ENCODE results near the gene RAB9A.

RAB9A gene

GRCh38 chrX:13750204-13750603 lies 61.3 kb downstream of the RAB9A start:
- no peak for DNase-seq (ENCODE audit: low read depth)

DNA sequence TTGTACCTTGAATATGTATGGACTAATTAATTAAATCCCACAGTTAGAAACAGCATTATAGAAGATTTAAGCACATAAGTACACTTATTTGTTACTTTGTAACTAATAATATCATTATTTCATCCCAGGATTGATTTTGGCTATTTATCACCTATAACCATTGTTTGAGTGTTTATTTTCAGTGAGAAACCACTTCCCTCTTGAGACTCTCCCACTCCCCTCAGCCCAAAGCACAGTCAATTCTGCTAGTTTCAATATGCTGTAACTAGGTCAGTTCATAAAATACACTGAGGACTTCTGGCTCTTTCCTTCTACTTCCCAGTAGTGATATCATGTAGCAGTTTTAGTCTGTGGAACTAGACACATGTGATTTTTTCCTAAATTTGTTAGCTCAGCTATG lies 61.9 kb downstream of the RAB9A start:
- DNase-seq (ENCODE audit: low read depth), result no peak

- DNase-seq (ENCODE audit: low read depth), result no peak
Observed at GRCh38 chrX:13752141-13752540, 63.2 kb downstream of the RAB9A start.

DNA sequence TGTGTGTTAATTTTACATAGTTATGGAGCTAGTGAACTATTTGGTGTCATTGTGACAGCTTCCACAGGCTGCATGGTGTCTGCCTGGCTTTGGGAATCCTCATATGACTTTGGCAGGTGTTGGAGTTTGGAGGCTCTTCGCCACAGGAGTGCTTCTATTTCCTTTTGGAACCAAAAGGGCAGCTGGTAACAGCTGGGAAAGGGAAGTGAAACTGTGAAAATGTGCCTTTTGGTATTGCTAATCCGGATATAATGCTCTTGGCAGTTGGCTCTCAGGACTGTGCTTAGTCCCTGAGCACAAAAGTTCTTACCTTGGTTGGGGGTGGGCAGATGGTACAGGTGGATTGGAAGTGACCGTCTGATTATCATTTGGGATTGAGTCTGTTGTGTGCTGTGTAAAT lies 63.7 kb downstream of the RAB9A start:
- no peak for DNase-seq (ENCODE audit: low read depth)

DNA sequence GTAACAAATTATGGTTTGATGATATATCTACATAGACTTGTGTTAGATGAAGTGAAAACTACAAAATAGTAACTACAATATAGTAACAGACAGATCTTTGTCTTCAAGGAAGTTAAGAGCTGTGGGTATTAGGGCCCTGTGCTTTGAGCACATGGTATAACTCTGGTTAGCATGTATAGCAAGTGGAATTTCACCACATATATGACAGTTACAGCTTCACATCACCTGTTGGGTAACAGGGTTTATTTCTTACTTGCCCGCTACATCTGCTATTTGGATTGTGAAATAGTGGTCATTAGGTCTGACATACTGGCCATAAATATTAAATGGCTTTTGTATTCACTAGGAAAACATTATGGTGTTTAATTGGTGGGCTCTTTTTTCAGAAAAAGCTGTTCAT lies 65.8 kb downstream of the RAB9A start:
- DNase-seq (ENCODE audit: low read depth), result no peak

DNA sequence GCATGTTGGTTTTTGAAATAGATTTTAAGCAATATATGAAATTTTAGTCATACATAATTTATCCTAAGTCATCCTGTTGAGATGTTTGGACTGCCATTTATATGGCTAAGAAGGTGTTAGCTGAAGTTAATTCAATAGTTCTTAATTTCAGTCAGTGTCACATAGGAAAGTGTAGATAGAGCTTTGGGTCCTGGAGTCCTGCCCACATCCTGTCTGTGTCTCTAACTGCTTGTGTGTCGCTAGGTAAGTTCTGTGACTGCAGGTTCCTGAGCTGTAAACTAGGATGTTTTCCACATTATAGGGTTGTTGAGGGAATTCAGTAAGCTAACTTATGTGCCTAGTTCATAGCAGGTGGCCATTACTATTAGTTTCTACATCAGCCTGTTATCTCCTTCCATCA lies 66.3 kb downstream of the RAB9A start:
- DNase-seq (ENCODE audit: low read depth), result no peak

GRCh38 chrX:13756381-13756780 lies 67.5 kb downstream of the RAB9A start:
- DNase-seq (ENCODE audit: low read depth), result no peak

GRCh38 chrX:13759152-13759718 lies 70.3 kb downstream of the RAB9A start:
- no peak for DNase-seq (ENCODE audit: low read depth)
